Spleen (tissue), 7 donors: ENCODE measurements around the gene AEBP1.
A peak's percentile ranks its signal among the peaks of the same experiment; 100 is the strongest.

ENCODE experiments used
- CTCF ChIP-seq, 11 experiments: fragments of 200-600 bp in 7 of 11; fragments of 450-650 bp in 4 of 11; sonication (generic) in 4 of 11; IDR thresholded peaks in 8 of 11; conservative IDR thresholded peaks in 3 of 11; 1 replicate in 7 of 11; 2 replicates in 4 of 11; pipeline versions ENCODE4 v1.4.0 to v1.8.0; 2016 to 2021; ENCODE audit warnings: antibody characterized with exemption in 11 of 11, inconsistent platforms in 4 of 11, mild to moderate bottlenecking in 1 of 11
- POLR2A ChIP-seq, 3 donors: fragments of 450-650 bp; IDR thresholded peaks; one replicate each; pipeline ENCODE4 v1.5.1; 2017; ENCODE audit warnings: antibody characterized with exemption in 3 of 3, mild to moderate bottlenecking in 1 of 3
- POLR2AphosphoS5 ChIP-seq, 3 donors: sonication (generic); formaldehyde crosslinking; IDR thresholded peaks; one replicate each; pipeline ENCODE4 v1.5.1; 2017; ENCODE audit warnings: antibody characterized with exemption in 3 of 3
- donor health status: DM: no; HTN: no; CAD: no; lungs with moderate emphysema.
- donor health status: DM: no; HTN: no; CAD: no.
- donor health status: DM: no; HTN: no; CAD: no.

- TF ChIP-seq CTCF (IDR thresholded peaks at IDR 0.05 in 8 of 11, conservative IDR thresholded peaks at IDR 0.05 in 3 of 11) (no peak), POLR2A (IDR thresholded peaks at IDR 0.05) (no peak), POLR2AphosphoS5 (IDR thresholded peaks at IDR 0.05) (peak in 1 of 3 donors; percentile 36)
Measured at GRCh38 chr7:44111761-44112160, 7.6 kb downstream of the AEBP1 start.
